H9 (cell line): ENCODE results near the gene SEC23A. TPM values are rescaled to one million over a fixed set of nuclear protein-coding genes. Genes with fewer than 3 reads are reported as not detected.
"Not testable (repeated sequence)": the region's sequence is repeated elsewhere in the genome, so short reads cannot be mapped to it uniquely, and the experiment has no call there.

Experiments used
- DNase-seq: peaks from one replicate; pipeline ENCODE4 v3.0.0-alpha.2; 2017
- H2AFZ ChIP-seq: one replicate; pipeline ENCODE4 v1.6.1; 2013; ENCODE audit warnings: mild to moderate bottlenecking, low read length, control low read depth, moderate library complexity
- H2AK5ac ChIP-seq: 2 replicates; pipeline ENCODE4 v1.6.1; 2013; ENCODE audit warnings: low read length, control low read depth, mixed read lengths; ENCODE audit not compliant: insufficient read length
- H2BK120ac ChIP-seq: one replicate; pipeline ENCODE4 v1.6.1; 2013; ENCODE audit warnings: low read depth, mild to moderate bottlenecking, low read length, control low read depth, inconsistent platforms; ENCODE audit not compliant: poor library complexity, severe bottlenecking
- H2BK12ac ChIP-seq: 2 replicates; pipeline ENCODE4 v1.6.1; 2013; ENCODE audit warnings: low read length, control low read depth, mixed read lengths, low read depth; ENCODE audit not compliant: insufficient read length
- H2BK15ac ChIP-seq: 2 replicates; pipeline ENCODE4 v1.6.1; 2013; ENCODE audit warnings: low read depth, low read length, control low read depth
- H2BK20ac ChIP-seq: one replicate; pipeline ENCODE4 v1.6.1; 2013; ENCODE audit warnings: low read depth, mild to moderate bottlenecking, low read length, control low read depth, inconsistent platforms; ENCODE audit not compliant: poor library complexity, severe bottlenecking
- H2BK5ac ChIP-seq: 2 replicates; pipeline ENCODE4 v1.6.1; 2013; ENCODE audit warnings: low read length, control low read depth, mixed read lengths; ENCODE audit not compliant: insufficient read length
- H3K14ac ChIP-seq: 2 replicates; pipeline ENCODE4 v1.6.1; 2013; ENCODE audit warnings: low read length, control low read depth; ENCODE audit not compliant: insufficient read depth
- H3K18ac ChIP-seq: 2 replicates; pipeline ENCODE4 v1.6.1; 2013; ENCODE audit warnings: low read depth, mild to moderate bottlenecking, mixed read lengths, low read length, control low read depth; ENCODE audit not compliant: insufficient read length
- H3K23ac ChIP-seq: 2 replicates; pipeline ENCODE4 v1.6.1; 2013; ENCODE audit warnings: low read length, control low read depth, mixed read lengths, low read depth; ENCODE audit not compliant: insufficient read length
- H3K23me2 ChIP-seq: 2 replicates; pipeline ENCODE4 v1.6.1; 2013; ENCODE audit warnings: low read depth, mild to moderate bottlenecking, mixed read lengths, low read length, control low read depth; ENCODE audit not compliant: insufficient read length, poor library complexity, severe bottlenecking
- H3K27ac ChIP-seq: 2 replicates; pipeline ENCODE4 v1.5.1; 2013; ENCODE audit warnings: low read length, control low read depth, mixed read lengths, low read depth; ENCODE audit not compliant: insufficient read length
- H3K27me3 ChIP-seq: 2 replicates; pipeline ENCODE4 v1.6.1; 2013; ENCODE audit warnings: low read length, control low read depth, inconsistent platforms; ENCODE audit not compliant: insufficient read depth
- H3K4ac ChIP-seq: 2 replicates; pipeline ENCODE4 v1.6.1; 2013; ENCODE audit warnings: low read depth, mild to moderate bottlenecking, control low read depth, inconsistent platforms, low read length, moderate library complexity
- H3K4me1 ChIP-seq: 2 replicates; pipeline ENCODE4 v1.6.1; 2013; ENCODE audit warnings: low read length, control low read depth, inconsistent platforms; ENCODE audit not compliant: insufficient read depth
- H3K4me2 ChIP-seq: 2 replicates; pipeline ENCODE4 v1.6.1; 2013; ENCODE audit warnings: low read length, control low read depth, mixed read lengths; ENCODE audit not compliant: insufficient read length, insufficient read depth
- H3K56ac ChIP-seq: 2 replicates; pipeline ENCODE4 v1.6.1; 2013; ENCODE audit warnings: low read depth, mild to moderate bottlenecking, mixed read lengths, low read length, control low read depth; ENCODE audit not compliant: insufficient read length
- H3K79me1 ChIP-seq: 2 replicates; pipeline ENCODE4 v1.6.1; 2013; ENCODE audit warnings: low read depth, mild to moderate bottlenecking, moderate library complexity, low read length, control low read depth, inconsistent platforms; ENCODE audit not compliant: insufficient read depth, poor library complexity, severe bottlenecking
- H3K79me2 ChIP-seq: 2 replicates; pipeline ENCODE4 v1.6.1; 2013; ENCODE audit warnings: low read length, control low read depth, inconsistent platforms; ENCODE audit not compliant: insufficient read depth
- H3K9ac ChIP-seq: 2 replicates; pipeline ENCODE4 v1.6.1; 2013; ENCODE audit warnings: low read length, control low read depth, mixed read lengths; ENCODE audit not compliant: insufficient read length; ENCODE audit errors: extremely low read depth
- H3K9me3 ChIP-seq: one replicate; pipeline ENCODE4 v1.6.1; 2013; ENCODE audit warnings: low read depth, low read length, inconsistent platforms; ENCODE audit not compliant: control insufficient read depth
- H3T11ph ChIP-seq: one replicate; pipeline ENCODE4 v1.6.1; 2013; ENCODE audit warnings: mild to moderate bottlenecking, low read length, control low read depth, inconsistent platforms
- H4K20me1 ChIP-seq: one replicate; pipeline ENCODE4 v1.6.1; 2013; ENCODE audit not compliant: control insufficient read depth, insufficient read length, insufficient read depth
- H4K5ac ChIP-seq: 2 replicates; pipeline ENCODE4 v1.6.1; 2013; ENCODE audit warnings: low read depth, mild to moderate bottlenecking, mixed read lengths, low read length, control low read depth; ENCODE audit not compliant: insufficient read length
- H4K8ac ChIP-seq: replicated peaks from 2 replicates; pipeline ENCODE4 v1.6.1; 2013; ENCODE audit warnings: low read length, control low read depth, mixed read lengths, low read depth; ENCODE audit not compliant: insufficient read length
- H4K91ac ChIP-seq: 2 replicates; pipeline ENCODE4 v1.6.1; 2013; ENCODE audit warnings: low read depth, mild to moderate bottlenecking, moderate library complexity, mixed read lengths, low read length, control low read depth; ENCODE audit not compliant: insufficient read length
- H3K27ac Mint-ChIP-seq, 3 experiments: 2 replicates in 2 of 3; 3 replicates in 1 of 3; pipeline ENCODE4 v1.8.0; 2020 to 2021; ENCODE audit warnings: mixed read lengths in 3 of 3, mild to moderate bottlenecking in 1 of 3, moderate library complexity in 1 of 3
- H3K27me3 Mint-ChIP-seq: 2 replicates; pipeline ENCODE4 v1.8.0; 2021; ENCODE audit warnings: low read depth, mild to moderate bottlenecking, moderate library complexity, mixed read lengths
- H3K36me3 Mint-ChIP-seq, 3 experiments: 2 replicates in 2 of 3; 3 replicates in 1 of 3; pipeline ENCODE4 v1.8.0; 2020 to 2021; ENCODE audit warnings: low read depth in 3 of 3, mixed read lengths in 3 of 3; ENCODE audit not compliant: insufficient read depth in 1 of 3
- H3K4me1 Mint-ChIP-seq, 2 experiments: 2 replicates each; pipeline ENCODE4 v1.8.0; 2020; ENCODE audit warnings: mixed read lengths in 2 of 2
- H3K4me3 Mint-ChIP-seq, 2 experiments: 2 replicates in 1 of 2; 3 replicates in 1 of 2; pipeline ENCODE4 v1.8.0; 2020 to 2021; ENCODE audit warnings: mild to moderate bottlenecking in 2 of 2, mixed read lengths in 2 of 2, moderate library complexity in 1 of 2
- H3K9me3 Mint-ChIP-seq, 2 experiments: 2 replicates in 1 of 2; 3 replicates in 1 of 2; pipeline ENCODE4 v1.8.0; 2020; ENCODE audit warnings: mild to moderate bottlenecking in 2 of 2, mixed read lengths in 2 of 2, moderate library complexity in 1 of 2
- WGBS: extraction: QIAGEN DNeasy Blood & Tissue Kit; methylation state at CpG from one replicate; pipeline ENCODE4 v1.1.7; 2013; ENCODE audit warnings: missing lambda C conversion rate, low lambda C conversion rate, mixed read lengths; ENCODE audit not compliant: insufficient read length; ENCODE audit errors: extremely low coverage; 5-methylcytosine and 5-hydroxymethylcytosine counted together
- total RNA-seq: library from RNA; stranded (reverse); gene quantifications from 2 replicates; pipeline ENCODE4 v1.2.1, GENCODE V29; 2021
- TF ChIP-seq, protein P1 (sequence below): fragments of 200-600 bp; sonication (generic); conservative IDR thresholded peaks from 3 replicates; pipeline ENCODE4 v1.8.0; 2021; ENCODE audit warnings: antibody characterized with exemption, mild to moderate bottlenecking

The SEC23A gene
- total RNA-seq, 1 experiment from 2014 or later = 55.3 TPM

DNA sequence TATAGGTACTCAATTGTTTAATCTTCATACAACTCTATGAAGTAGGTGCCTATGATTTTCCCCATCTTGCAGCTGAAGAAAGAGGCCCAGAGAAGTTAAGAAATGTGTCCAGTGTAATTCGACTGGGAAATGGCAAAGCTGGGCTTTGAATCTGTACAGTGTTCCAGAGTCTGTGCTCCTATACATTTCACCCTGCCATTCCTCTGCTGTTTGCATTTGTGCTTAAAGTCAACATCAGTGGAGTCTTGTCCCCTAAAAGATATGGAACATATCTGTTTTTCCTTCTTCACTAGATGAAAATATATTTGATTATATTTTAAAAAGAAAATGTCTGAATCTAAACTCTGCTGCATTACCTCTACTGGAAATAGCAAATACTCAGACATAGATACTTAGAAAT is 88.6 kb downstream of the SEC23A start:
- H2BK5ac ChIP-seq = no peak overlapping the region
- Mint-ChIP-seq H3K4me3 (no peak overlapping the region), H3K9me3 (peaks cover 2 to 3% of the 10 kb centered on the region in 2 experiments; a peak in 2 of 5 replicates), H3K36me3 (peaks cover 0 to 5% (median 2%) of the 10 kb centered on the region in 3 experiments; a peak in 2 of 7 replicates), H3K4me1 (peaks cover 16 to 19% of the 10 kb centered on the region in 2 experiments), H3K27ac (no peak overlapping the region), H3K27me3 (no peaks in the 10 kb centered on the region)
- no peak overlapping the region for H3K23ac ChIP-seq
- no peaks in the 10 kb centered on the region for H3K27me3 ChIP-seq
- no peak for DNase-seq
- no peak overlapping the region for H4K91ac ChIP-seq
- no peak overlapping the region for H2AFZ ChIP-seq
- WGBS = no CpG with 5 or more reads among the region's 1 CpG
- H2BK120ac ChIP-seq = no peak overlapping the region
- no peaks in the 10 kb centered on the region for H3K23me2 ChIP-seq
- no peak overlapping the region for H3K14ac ChIP-seq
- H4K8ac ChIP-seq = no peak overlapping the region
- TF ChIP-seq, protein P1, sequence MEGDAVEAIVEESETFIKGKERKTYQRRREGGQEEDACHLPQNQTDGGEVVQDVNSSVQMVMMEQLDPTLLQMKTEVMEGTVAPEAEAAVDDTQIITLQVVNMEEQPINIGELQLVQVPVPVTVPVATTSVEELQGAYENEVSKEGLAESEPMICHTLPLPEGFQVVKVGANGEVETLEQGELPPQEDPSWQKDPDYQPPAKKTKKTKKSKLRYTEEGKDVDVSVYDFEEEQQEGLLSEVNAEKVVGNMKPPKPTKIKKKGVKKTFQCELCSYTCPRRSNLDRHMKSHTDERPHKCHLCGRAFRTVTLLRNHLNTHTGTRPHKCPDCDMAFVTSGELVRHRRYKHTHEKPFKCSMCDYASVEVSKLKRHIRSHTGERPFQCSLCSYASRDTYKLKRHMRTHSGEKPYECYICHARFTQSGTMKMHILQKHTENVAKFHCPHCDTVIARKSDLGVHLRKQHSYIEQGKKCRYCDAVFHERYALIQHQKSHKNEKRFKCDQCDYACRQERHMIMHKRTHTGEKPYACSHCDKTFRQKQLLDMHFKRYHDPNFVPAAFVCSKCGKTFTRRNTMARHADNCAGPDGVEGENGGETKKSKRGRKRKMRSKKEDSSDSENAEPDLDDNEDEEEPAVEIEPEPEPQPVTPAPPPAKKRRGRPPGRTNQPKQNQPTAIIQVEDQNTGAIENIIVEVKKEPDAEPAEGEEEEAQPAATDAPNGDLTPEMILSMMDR = no peak
- no peak overlapping the region for H3K4me2 ChIP-seq
- H2BK15ac ChIP-seq = no peak overlapping the region
- no peaks in the 10 kb centered on the region for H3K79me1 ChIP-seq
- H2BK20ac ChIP-seq = no peak overlapping the region
- no peaks in the 10 kb centered on the region for H4K20me1 ChIP-seq
- no peaks in the 10 kb centered on the region; the same call in 1 of the 2 replicates for H3K4me1 ChIP-seq
- H3K56ac ChIP-seq = no peak overlapping the region
- H2BK12ac ChIP-seq = no peak overlapping the region
- no peak overlapping the region for H3K18ac ChIP-seq
- no peaks in the 10 kb centered on the region for H3K9me3 ChIP-seq
- no peaks in the 10 kb centered on the region for H3K79me2 ChIP-seq
- no peak overlapping the region for H3K27ac ChIP-seq
- H3K4ac ChIP-seq = no peak overlapping the region
- no peak overlapping the region for H3T11ph ChIP-seq
- no peak overlapping the region for H2AK5ac ChIP-seq
- H4K5ac ChIP-seq = no peak overlapping the region
- H3K9ac ChIP-seq = no peak overlapping the region

DNA sequence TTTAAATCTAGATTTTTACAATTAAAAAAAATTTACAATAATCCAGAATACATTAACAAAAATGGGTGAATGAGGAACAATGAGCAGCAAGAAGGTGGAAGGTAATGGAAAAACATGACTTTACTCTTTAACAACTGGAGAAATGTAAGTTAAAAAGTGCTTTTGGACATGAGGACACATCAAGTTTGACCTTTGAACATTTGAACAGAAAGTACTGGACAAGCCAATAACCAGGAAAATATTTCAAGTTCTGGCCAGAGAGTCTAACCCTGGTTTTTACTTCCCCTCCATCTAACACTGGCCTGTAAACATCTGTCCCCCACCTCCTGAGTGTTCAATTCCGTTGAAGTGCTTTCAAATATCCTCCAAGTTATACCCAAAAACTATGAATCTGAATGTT is 94.1 kb downstream of the SEC23A start:
- H4K91ac ChIP-seq, H3K27ac Mint-ChIP-seq, H3K23me2 ChIP-seq, H2AFZ ChIP-seq, H4K5ac ChIP-seq, H3K9me3 ChIP-seq, H2BK120ac ChIP-seq, H3K4ac ChIP-seq, H4K20me1 ChIP-seq, H3T11ph ChIP-seq, H3K27me3 ChIP-seq, H2BK12ac ChIP-seq, H4K8ac ChIP-seq, H3K56ac ChIP-seq, H3K18ac ChIP-seq, H3K4me1 Mint-ChIP-seq, H3K79me1 ChIP-seq, H3K9me3 Mint-ChIP-seq, H3K4me2 ChIP-seq, H3K9ac ChIP-seq, H3K27ac ChIP-seq, H2BK20ac ChIP-seq, H3K4me1 ChIP-seq, H3K23ac ChIP-seq, H3K14ac ChIP-seq, H3K79me2 ChIP-seq, H3K27me3 Mint-ChIP-seq, H3K4me3 Mint-ChIP-seq, H2AK5ac ChIP-seq, H2BK5ac ChIP-seq, H3K36me3 Mint-ChIP-seq, H2BK15ac ChIP-seq, DNase-seq: not testable (repeated sequence)
- no CpG with 5 or more reads among the region's 1 CpG for whole genome bisulfite sequencing
